Ovary (tissue), 9 donors: ENCODE data around the gene NOM1. TPM values are rescaled to one million over a fixed set of nuclear protein-coding genes. Genes with fewer than 3 reads are reported as not detected.

Experiments used
- DNase-seq, 5 donors: peaks; one replicate each; pipeline ENCODE4 v3.0.0-alpha.2; 2019 to 2020
- H3K27ac ChIP-seq, 2 donors: fragments of 200-600 bp; one replicate each; pipeline versions ENCODE4 v1.5.1 to v1.8.0; 2019 to 2022
- H3K27me3 ChIP-seq: fragments of 200-600 bp; one replicate; pipeline ENCODE4 v1.8.0; 2022
- H3K36me3 ChIP-seq: fragments of 200-600 bp; sonication (generic); one replicate; pipeline ENCODE4 v1.5.1; 2019
- H3K4me1 ChIP-seq: one replicate; pipeline ENCODE4 v1.8.1; 2013; ENCODE audit warnings: mild to moderate bottlenecking, moderate library complexity; ENCODE audit not compliant: insufficient read depth
- H3K4me3 ChIP-seq: fragments of 200-600 bp; sonication (generic); one replicate; pipeline ENCODE4 v1.5.1; 2017
- H3K9me3 ChIP-seq, 2 donors: fragments of 200-600 bp in 1 of 2; sonication (generic) in 1 of 2; one replicate each; pipeline versions ENCODE4 v1.5.1 to v1.8.1; 2013 to 2019; ENCODE audit warnings: mild to moderate bottlenecking in 1 of 2, moderate library complexity in 1 of 2
- EP300 ChIP-seq: sonication (generic); formaldehyde crosslinking; IDR thresholded peaks from one replicate; pipeline ENCODE4 v1.6.1; 2017; ENCODE audit warnings: antibody characterized with exemption
- POLR2A ChIP-seq: fragments of 450-650 bp; IDR thresholded peaks from one replicate; pipeline ENCODE4 v1.6.1; 2017; ENCODE audit warnings: antibody characterized with exemption, mild to moderate bottlenecking, moderate library complexity
- WGBS, 3 donors: extraction: QIAGEN DNeasy Blood & Tissue Kit in 1 of 3; methylation state at CpG; one replicate each; pipeline versions ENCODE4 v1.1.5 to v1.1.7; 2013 to 2017; 5-methylcytosine and 5-hydroxymethylcytosine counted together
- intact Hi-C, 4 donors: fragments of 100-400 bp; cut with DNase I; formaldehyde crosslinking; loops; one replicate each; pipeline versions ENCODE4 v1.11.0 to v1.15.1; 2022 to 2023
- polyA plus RNA-seq, 2 donors: library from polyadenylated mRNA; stranded (reverse); fragments of 200-250 nt in 1 of 2; fragments of 350-450 nt in 1 of 2; fragmentation: Illumina TruSeq in 1 of 2; extraction: RNeasy Lipid Tissue Mini Kit (QIAGEN cat#74804) in 1 of 2; gene quantifications; one replicate each; pipeline ENCODE4 v1.2.3, GENCODE V29; 2013 to 2014
- total RNA-seq, 7 donors: library from RNA; depleted of rRNA in 2 of 7; stranded (reverse); fragments of >200 nt in 2 of 7; fragmentation: NEBNext Ultra II Directional in 3 of 7; extraction: Animal tissue kit (Norgen Biotek cat#: 25700) in 3 of 7; gene quantifications; one replicate each; pipeline versions ENCODE4 v1.1.0 to v1.2.4, GENCODE V29; 2016 to 2023
- TF ChIP-seq, protein P1 (sequence below), 3 donors: fragments of 450-650 bp in 2 of 3; fragments of 200-600 bp in 1 of 3; IDR thresholded peaks; one replicate each; pipeline versions ENCODE4 v1.5.1 to v1.8.0; 2016 to 2022; ENCODE audit warnings: antibody characterized with exemption in 3 of 3, mild to moderate bottlenecking in 1 of 3
- donor health status: DM: no; HTN: no; CAD: no; lungs with moderate emphysema.
- donor health status: DM: no; HTN: no; CAD: no.
- donor health status: Bipolar disorder and iron deficiency.
- donor health status: DM: yes; HTN: yes; CAD: no.
- donor health status: DM: no; HTN: no; CAD: no.
- donor health status: DM: yes; HTN: yes; CAD: no.

The NOM1 gene
- total and polyA plus RNA-seq, 9 donors, result 7.7 to 26.5 (median 13.8) TPM

DNA sequence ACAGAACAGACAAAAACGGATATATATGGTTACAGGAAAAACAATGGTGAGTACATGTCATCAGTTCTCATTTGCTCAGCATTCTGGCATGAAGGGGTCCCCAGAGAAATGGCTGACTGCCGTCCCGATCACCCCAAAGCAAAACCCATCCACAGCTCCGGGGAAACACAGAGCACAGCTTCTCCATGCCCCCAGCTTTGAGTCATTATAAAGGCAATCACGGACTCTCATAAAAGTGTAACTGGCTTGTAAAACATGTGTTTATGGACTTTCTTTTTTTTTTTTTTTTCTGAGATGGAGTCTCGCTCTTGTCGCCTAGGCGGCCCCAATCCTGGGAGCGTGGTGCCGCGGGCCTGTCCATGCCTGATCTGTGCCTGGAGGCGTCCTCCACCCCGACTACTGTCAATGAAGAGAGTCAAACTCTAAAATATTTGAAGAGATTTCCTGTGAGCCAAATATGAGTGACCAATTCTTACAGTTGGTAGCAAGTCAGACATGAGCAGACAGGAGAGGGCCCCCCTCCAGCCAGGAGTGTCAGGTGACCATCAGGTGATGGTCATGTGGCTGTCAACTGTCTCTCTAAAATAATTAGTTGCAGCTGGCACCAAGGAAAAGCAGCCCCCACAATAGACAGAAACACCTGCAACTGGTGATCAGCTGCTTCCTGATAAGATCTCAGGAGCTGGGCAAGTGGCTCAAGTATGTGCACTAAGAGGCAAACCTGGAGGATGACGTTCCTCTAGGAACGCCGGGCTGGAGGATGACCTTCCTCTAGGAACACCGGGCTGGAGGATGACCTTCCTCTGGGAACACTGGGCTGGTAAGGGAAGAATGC lies 21.7 kb upstream of the NOM1 start:
- Histone ChIP-seq H3K27ac (no peak overlapping the region), H3K27me3 (no peaks in the 10 kb centered on the region), H3K4me1 (no peaks in the 10 kb centered on the region), H3K9me3 (no peaks in the 10 kb centered on the region), H3K4me3 (no peak overlapping the region), H3K36me3 (no peaks in the 10 kb centered on the region)
- WGBS, 3 donors, result 69 to 70% (median 70%) methylated on average over 17 of the region's 17 CpGs
- intact Hi-C loops, result no loop called here
- TF ChIP-seq, protein P1, sequence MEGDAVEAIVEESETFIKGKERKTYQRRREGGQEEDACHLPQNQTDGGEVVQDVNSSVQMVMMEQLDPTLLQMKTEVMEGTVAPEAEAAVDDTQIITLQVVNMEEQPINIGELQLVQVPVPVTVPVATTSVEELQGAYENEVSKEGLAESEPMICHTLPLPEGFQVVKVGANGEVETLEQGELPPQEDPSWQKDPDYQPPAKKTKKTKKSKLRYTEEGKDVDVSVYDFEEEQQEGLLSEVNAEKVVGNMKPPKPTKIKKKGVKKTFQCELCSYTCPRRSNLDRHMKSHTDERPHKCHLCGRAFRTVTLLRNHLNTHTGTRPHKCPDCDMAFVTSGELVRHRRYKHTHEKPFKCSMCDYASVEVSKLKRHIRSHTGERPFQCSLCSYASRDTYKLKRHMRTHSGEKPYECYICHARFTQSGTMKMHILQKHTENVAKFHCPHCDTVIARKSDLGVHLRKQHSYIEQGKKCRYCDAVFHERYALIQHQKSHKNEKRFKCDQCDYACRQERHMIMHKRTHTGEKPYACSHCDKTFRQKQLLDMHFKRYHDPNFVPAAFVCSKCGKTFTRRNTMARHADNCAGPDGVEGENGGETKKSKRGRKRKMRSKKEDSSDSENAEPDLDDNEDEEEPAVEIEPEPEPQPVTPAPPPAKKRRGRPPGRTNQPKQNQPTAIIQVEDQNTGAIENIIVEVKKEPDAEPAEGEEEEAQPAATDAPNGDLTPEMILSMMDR (IDR thresholded peaks at IDR 0.05), result no peak
- TF ChIP-seq EP300 (no peak), POLR2A (no peak)
- no peak for DNase-seq

DNA sequence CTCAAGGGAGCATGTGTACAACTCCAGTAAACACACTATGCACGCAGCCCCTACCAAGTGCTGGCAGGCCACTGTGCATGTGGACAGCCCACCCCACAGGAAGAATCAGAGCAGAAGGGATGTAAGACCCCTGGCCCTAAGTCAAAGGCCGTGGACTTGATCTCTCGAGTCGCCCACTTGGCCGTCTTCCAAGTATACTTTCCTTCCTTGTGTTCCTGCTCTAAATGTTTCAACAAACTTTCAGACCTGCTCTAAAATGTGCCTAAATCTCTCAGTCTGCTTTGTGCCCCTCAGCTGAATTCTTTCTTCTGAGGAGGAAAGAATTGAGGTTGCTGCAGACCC lies 21.1 kb upstream of the NOM1 start:
- DNase-seq, result no peak
- intact Hi-C loops, result no loop called here
- no peaks in the 10 kb centered on the region for H3K27me3 ChIP-seq
- H3K9me3 ChIP-seq, result no peaks in the 10 kb centered on the region
- H3K36me3 ChIP-seq, result no peaks in the 10 kb centered on the region
- no peak overlapping the region for H3K4me3 ChIP-seq
- H3K4me1 ChIP-seq, result no peaks in the 10 kb centered on the region
- 41 to 52% (median 48%) methylated on average over 5 of the region's 5 CpGs for WGBS, 3 donors
- no peak overlapping the region for H3K27ac ChIP-seq
- TF ChIP-seq, protein P1 (IDR thresholded peaks at IDR 0.05), result no peak
- no peak for TF ChIP-seq POLR2A
- TF ChIP-seq EP300, result no peak

DNA sequence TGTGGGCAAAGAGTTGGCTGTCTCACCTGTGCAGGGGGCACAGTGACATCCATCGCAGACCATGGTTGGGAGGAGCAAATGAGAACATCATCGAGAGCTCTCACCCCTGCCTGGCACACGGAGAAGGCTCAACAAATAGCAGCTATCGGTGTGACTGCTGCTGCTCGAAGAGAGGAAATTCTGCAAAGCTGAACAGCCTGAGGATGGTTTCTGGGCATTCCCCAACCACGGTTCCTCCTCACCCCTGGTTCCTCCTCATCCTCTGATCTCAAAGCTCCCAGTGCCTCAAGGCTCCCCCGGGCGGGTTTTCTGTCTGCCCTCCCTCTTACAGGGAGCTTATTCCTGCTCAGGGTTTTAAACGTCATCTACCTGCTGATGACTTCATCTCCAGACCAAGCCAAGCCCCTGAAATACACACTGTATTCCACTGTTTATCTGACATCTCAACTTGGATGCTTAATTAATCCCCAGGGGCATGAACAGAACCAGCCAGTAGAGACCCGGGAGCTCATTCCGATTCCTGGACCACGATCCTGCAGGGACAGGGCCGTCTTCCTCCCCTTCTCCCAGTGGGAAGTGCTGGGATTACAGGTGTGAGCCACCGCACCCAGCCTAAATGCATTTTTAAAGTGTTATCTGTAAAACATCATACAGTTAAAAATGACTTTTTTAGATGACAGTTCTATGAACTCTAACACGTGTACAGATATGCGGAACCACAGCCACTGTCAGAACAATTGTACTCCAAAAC lies 19.5 kb upstream of the NOM1 start:
- H3K27me3 ChIP-seq, result no peaks in the 10 kb centered on the region
- WGBS, 3 donors, result 52 to 65% (median 60%) methylated on average over 16 of the region's 16 CpGs
- H3K4me3 ChIP-seq, result no peak overlapping the region
- no peaks in the 10 kb centered on the region for H3K9me3 ChIP-seq
- H3K4me1 ChIP-seq, result no peaks in the 10 kb centered on the region
- DNase-seq, result no peak
- TF ChIP-seq EP300 (no peak), POLR2A (no peak)
- TF ChIP-seq, protein P1 (IDR thresholded peaks at IDR 0.05), result no peak
- intact Hi-C loops, result no loop called here
- no peaks in the 10 kb centered on the region for H3K36me3 ChIP-seq
- no peak overlapping the region for H3K27ac ChIP-seq

DNA sequence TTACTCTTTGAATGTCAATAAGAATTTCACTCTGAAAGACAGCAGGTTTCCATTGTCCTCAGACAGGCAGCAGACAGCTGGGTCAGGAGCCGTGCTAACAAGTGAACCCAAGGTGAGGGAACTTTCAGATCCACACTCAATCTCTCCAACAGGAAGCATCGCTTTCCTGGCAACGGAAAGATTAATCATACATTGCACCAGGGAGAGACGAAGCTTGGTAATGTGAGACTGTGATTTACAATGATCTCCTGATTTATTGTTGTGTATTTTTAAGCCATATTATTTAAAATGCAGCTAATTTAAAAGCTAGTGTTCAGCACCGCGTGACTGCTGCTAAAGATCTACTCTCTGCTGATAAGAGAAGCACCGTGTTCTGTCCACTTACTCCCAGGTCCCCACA lies 17.5 kb upstream of the NOM1 start:
- H3K9me3 ChIP-seq, result no peaks in the 10 kb centered on the region
- no peaks in the 10 kb centered on the region for H3K27me3 ChIP-seq
- H3K4me1 ChIP-seq, result no peaks in the 10 kb centered on the region
- no peak for DNase-seq
- H3K36me3 ChIP-seq, result no peaks in the 10 kb centered on the region
- no peak overlapping the region for H3K27ac ChIP-seq
- intact Hi-C loops, result no loop called here
- H3K4me3 ChIP-seq, result no peak overlapping the region
- 4 to 6% (median 4%) methylated on average over 7 of the region's 7 CpGs for WGBS, 3 donors
- TF ChIP-seq POLR2A (no peak), EP300 (no peak)
- TF ChIP-seq, protein P1 (IDR thresholded peaks at IDR 0.05), result no peak
